Measurements from ENCODE around the gene INTS13.

The INTS13 gene

DNA sequence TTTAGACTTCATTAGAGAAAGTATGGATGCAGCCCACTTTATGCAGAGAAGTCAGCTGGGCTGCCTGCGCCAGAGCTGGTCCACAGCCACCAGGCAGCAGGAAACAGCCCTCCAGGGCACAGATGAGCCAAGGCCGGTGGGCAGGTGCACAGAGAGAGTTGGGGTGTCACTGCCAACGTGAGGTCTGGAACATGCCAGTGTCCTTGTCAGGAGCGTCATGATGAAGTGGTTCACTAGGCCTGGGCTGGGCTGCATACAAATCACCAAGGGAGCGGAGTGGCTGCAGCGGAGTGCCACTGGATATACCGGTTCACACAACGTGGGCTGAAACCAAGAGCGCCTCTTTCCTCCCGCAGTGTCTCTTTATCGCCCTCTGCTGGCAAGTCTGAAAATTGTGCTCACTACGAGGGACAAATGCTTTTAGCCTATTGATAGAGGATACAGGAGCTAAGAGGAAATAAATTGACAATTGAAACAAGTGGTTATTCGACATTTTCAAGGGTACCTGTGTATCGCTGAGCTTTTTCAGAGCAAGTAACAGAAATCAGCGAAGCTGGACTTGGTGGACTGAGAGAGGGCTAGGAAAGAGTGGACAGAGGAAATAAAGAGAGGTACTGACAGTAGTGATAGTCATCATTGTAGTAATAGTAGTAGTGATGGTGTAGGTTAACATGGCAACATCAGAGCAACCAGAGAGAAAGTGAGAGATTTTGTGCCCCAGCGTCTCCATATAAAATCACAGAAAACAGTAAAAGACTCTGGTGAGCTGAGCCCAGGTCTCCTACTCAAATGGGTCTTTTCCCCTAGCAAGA lies 52.8 kb downstream of the INTS13 start:
- H3K4me3 ChIP-seq (ENCODE audit: low read length), result no peak overlapping the region
- DNase-seq (ENCODE audit: low read depth), result no peak
- TF ChIP-seq CTCF (conservative IDR thresholded peaks at IDR 0.05; ENCODE audit: low read depth, low read length), result peak; percentile 95

GRCh38 chr12:26880625-26881024 lies 57.2 kb downstream of the INTS13 start:
- no peak for DNase-seq (ENCODE audit: low read depth)
- H3K4me3 ChIP-seq (ENCODE audit: low read length), result no peak overlapping the region
- no peak for TF ChIP-seq CTCF (conservative IDR thresholded peaks at IDR 0.05; ENCODE audit: low read depth, low read length)

DNA sequence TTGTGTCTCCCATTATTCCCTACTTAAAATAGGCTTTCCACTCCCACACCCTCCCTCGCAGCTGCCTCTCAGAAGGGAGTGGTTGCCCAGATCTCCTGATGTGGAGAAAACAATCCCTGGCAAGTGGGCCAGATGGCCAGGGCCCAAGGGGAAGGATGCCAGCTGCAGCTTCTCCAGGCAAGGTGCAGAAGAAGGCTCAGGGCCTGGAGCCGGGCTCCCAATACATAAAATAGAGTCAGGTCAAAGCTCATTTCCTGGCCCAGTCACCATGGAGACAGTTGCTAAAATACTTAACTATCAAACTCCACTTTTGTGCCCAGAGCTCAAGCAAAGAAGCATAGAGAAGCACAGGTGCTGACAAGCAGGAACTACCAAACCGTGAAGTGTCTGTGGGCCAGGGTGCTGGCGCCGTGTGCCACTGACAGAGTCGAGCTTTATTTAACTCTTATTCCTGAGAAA lies 59.1 kb downstream of the INTS13 start:
- TF ChIP-seq CTCF (conservative IDR thresholded peaks at IDR 0.05; ENCODE audit: low read depth, low read length), result no peak
- H3K4me3 ChIP-seq (ENCODE audit: low read length), result no peak overlapping the region
- no peak for DNase-seq (ENCODE audit: low read depth)

DNA sequence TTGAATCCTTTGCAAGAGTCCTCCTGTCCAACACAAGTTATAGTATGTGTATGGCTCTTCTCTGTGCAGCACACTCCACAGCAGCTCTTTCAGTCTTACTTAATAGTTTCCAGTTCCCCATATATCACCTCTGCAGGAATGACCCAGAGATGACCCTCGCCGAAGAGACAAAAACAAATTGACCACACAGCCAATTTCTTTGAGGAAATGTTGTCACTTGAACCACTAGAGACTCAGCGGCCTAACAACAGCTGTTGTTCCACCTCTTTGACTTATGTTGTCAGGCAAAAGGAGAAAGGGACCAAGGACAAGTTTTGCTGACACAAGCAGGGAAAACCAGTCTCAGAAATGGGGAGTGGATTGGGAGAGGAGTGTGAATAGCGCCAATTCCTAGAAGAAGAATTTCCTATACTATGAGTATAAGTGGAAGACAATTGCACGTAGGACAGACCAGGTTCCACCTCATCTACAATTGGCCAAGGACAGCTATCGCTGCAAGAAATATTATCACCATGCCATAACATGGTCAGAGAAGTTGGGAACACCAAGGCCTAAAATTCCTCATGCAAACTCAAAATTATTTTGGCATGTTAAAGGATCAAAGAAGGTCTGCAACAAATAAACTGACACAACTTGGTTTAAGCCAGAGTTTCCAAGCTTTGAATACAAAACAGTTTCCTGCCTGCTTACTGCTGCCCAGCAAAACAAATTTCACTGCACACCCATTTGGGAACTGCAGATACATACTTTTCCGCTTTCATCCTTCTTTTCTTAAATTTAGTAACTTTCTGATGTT lies 63.1 kb downstream of the INTS13 start:
- no peak for TF ChIP-seq CTCF (conservative IDR thresholded peaks at IDR 0.05; ENCODE audit: low read depth, low read length)
- no peak overlapping the region for H3K4me3 ChIP-seq (ENCODE audit: low read length)

DNA sequence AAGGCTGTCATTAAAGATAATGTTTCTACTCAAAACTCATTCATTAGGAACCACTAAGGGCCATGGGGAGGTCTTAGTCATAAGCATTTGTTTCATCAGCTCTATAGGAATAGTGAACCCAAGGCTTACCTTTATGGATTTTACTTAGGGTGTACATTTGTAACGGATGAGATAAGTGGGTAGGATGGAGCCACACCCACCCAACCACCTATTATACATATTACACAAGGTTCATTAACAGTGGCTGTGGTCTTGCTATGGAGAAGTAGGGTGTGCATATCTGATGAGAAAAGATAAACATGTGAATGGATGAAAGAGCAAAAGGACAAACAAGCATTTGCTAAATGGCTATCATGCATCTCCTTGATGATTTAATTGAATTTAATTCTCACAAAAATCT lies 65.2 kb downstream of the INTS13 start:
- H3K4me3 ChIP-seq (ENCODE audit: low read length), result no peak overlapping the region
- DNase-seq (ENCODE audit: low read depth), result no peak
- TF ChIP-seq CTCF (conservative IDR thresholded peaks at IDR 0.05; ENCODE audit: low read depth, low read length), result no peak

More for the DNA sequence above, 63.1 kb downstream of the INTS13 start:
- DNase-seq (ENCODE audit: low read depth), result no peak

- no peak overlapping the region for H3K4me3 ChIP-seq (ENCODE audit: low read length)
- peak; percentile 73 for DNase-seq (ENCODE audit: low read depth)
- no peak for TF ChIP-seq CTCF (conservative IDR thresholded peaks at IDR 0.05; ENCODE audit: low read depth, low read length)
Measured at GRCh38 chr12:26871985-26872384, 65.8 kb downstream of the INTS13 start.

Data from retinal pigment epithelial cell (primary cell).